Right forelimb (tissue), 1 donor: ENCODE measurements around the gene CD93.

Experiments used
- DNase-seq: peaks from one replicate; pipeline ENCODE4 v3.0.0-alpha.2; 2018

Gene CD93

DNA sequence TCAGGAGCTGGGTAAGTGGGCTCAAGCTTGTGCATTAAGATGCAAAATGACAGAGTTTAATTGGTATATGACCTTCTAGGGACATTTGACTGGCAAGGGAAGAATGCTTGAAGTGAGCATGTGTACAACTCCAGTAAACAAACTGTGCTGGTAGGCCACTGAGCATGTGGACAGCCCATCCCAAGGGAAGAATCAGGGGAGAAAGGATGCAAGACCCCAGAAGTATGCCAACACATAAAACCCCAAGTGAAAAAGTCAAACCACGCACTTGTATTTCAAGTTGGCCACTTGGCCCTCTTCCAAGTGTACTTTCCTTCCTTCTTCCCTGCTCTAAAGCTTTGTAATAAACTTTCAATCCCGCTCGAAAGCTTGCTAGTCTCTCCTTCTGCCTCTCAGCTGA is 26.3 kb downstream of the CD93 start:
- DNase-seq, result no peak

GRCh38 chr20:23059001-23059400 is 27.1 kb downstream of the CD93 start:
- DNase-seq, result no peak

DNA sequence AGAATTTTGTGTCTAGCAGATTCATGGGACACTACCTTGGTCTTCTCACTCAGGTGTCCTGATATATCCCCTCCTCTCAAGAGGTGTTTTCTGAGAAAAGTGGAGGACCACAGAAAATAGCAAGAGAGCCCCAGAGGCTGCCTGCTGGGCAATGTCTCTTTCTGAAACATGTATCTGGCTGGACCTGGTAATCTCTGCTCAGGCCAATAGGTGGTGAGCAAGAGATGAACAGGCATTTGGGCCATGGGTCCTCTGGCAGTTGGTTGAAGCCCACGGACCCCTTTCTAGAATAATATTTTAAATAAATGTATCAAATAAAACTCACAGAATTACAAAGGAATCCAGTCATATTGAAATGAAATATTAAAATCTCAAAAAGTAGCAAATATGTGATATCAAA is 27.9 kb downstream of the CD93 start:
- DNase-seq, result no peak

DNA sequence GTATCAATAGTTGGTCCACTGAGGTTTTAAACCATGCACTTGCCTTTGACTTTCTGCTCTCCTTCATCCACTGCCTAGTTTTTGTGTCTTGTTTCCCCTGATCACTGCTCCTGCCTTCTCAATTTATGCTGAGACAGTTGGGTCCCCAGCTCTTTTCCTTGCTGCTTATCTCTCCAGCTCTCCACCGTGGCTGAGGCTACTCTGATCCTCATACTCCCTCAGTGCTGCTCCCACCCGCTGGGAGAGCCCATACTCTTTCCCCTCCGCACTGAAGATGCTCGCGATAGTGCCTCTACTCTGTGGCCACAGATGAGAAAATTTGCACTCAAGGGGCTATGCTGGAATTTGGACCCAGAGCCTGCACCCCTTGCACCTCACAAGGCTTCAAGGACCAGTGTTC is 33.2 kb downstream of the CD93 start:
- DNase-seq, result no peak

- peak; percentile 88 for DNase-seq
Observed at GRCh38 chr20:23050847-23051627, 35.1 kb downstream of the CD93 start.

DNA sequence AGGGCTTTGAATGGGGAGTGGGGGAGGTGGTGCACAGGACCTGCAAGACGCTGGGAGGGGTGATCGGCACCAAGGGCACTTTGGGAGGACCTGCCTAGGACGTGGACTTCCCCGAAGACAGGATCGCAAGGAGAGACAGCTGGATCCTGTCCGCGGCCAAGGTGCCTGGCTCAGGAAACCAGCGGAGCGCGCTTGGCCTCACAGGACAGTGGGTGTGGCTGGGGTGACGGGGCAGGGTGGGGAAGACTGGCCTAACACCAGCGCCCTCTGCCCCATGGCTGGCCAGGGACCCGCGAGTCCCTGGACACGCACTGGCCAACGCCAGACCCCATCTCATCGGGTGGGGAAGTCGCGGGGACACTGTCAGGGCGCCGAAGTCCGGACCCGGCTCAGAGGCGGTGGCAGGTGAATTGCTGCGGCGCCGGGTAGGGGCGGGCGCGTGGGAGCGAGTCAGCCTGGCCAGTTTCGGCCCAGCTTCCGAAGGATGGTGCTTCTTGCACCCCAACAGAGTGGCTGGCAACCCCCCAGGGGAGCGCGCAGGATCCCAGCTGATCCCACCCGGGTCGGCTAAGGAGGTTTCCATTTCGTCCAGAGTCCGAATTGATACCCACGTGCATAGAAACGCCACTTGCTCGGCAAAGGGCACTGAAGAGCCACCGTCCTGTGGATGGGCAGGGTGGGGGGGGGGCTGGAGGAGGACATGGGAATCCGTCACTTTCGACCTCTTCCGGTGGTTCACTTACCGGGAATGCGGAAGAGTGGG is 35.9 kb downstream of the CD93 start:
- peak; percentile 46 for DNase-seq

DNA sequence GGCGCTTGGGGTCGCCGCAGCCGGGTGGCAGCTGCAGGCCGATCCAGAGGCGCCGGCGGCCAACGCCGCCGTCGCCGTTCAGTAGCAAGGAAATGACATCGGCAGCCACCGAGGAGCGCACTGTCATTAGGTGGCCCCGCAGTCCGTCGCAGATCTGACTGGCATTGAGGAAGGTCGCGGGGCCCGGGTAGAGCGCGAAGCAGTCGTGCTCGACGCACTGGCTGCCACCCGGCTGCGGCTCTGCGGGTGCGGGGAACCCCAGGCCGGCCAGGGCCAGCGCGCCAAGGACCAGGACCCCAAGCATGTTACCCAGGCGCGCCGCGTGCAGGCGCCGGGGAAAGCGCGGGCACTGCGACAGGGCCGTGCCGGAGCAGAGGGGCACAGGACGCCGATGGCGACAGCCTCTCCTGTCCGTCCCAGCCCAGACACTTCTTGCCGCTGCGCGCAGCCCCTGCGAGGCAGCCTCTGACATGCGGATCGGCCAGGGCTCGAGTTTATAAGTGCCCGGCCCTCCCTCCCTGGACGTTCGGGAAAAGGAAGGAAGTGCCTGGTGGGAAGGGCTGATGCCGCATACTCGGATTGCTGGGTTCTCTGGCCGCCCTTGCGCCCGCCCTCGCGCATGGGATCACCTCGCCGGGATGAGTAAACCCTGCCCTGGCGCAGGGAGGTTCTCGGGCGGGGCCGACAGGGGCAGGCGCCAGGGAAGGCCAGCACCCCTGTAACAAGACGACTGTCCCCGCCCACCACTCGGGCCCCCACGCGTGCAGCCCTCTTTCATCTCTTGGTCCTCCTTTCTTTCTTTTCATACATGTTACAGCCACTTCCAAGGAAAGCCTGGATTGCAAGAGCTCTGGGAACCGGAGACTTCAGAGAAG is 36.7 kb downstream of the CD93 start, which contains the start of gene THBD:
Gene THBD, minus strand, starts transcription at position 472 of the 875 bp plus-strand sequence. Its CDS starts 168 bp downstream, at position 304.
- peak; percentile 71 for DNase-seq

GRCh38 chr20:23048283-23049200 is 37.6 kb downstream of the CD93 start:
- peak; percentile 63 for DNase-seq

DNA sequence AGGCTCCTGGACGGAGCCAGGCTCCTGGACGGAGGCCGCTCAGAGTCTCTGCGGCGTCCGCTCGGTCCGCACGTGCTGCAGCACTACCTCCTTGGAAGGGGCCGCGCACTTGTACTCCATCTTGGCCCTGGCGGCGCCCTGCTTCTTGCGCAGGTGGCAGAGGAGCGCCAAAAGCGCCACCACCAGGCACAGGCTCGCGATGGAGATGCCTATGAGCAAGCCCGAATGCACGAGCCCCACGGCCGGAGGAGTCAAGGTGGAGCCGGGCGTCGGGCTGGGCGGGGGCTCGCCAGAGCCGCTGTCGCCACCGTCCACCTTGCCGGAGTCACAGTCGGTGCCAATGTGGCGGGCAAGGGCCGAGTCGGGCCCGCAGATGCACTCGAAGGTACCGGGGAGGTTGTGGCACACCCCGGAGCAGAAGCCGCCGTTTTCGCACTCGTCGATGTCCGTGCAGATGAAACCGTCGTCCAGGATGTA is 38.3 kb downstream of the CD93 start:
- DNase-seq, result peak; percentile 56

GRCh38 chr20:23047001-23047737 is 39.0 kb downstream of the CD93 start:
- DNase-seq, result no peak

- DNase-seq, result no peak
Observed at GRCh38 chr20:23046431-23046830, 39.7 kb downstream of the CD93 start.

GRCh38 chr20:23043376-23043775 is 42.7 kb downstream of the CD93 start:
- no peak for DNase-seq

- DNase-seq, result no peak
Observed at GRCh38 chr20:23042270-23042669, 43.9 kb downstream of the CD93 start.

- DNase-seq, result no peak
Observed at GRCh38 chr20:23039885-23040508, 46.1 kb downstream of the CD93 start.

GRCh38 chr20:23039136-23039875 is 46.8 kb downstream of the CD93 start:
- DNase-seq, result no peak

- no peak for DNase-seq
Observed at GRCh38 chr20:23037017-23037481, 49.1 kb downstream of the CD93 start.

DNA sequence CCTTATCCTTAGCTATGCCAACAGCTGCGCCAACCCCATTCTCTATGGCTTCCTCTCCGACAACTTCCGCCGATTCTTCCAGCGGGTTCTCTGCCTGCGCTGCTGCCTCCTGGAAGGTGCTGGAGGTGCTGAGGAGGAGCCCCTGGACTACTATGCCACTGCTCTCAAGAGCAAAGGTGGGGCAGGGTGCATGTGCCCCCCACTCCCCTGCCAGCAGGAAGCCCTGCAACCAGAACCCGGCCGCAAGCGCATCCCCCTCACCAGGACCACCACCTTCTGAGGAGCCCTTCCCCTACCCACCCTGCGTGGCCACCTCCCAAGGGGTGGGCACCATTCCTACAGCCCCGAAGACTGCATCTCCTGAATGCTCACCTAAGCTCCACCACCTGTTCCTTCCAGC is 49.8 kb downstream of the CD93 start:
- no peak for DNase-seq

- no peak for DNase-seq
Observed at GRCh38 chr20:23035731-23036130, 50.4 kb downstream of the CD93 start.
